GM12878 (cell line): Measurements from ENCODE around the gene SLC4A9. TPM values are rescaled to one million over a fixed set of nuclear protein-coding genes. Genes with fewer than 3 reads are reported as not detected.

ENCODE experiments used
- ATAC-seq: fragments of 200-7000 bp; cut with Tn5 transposase; 3 replicates; pipeline ENCODE4 v1.9.1; 2020; ENCODE audit warnings: mild to moderate bottlenecking, moderate library complexity
- BruUV-seq: library from RNA; stranded (reverse); fragments of 400-500 nt; replicated peaks from 2 replicates; lab custom pipeline; 2021; lab: Mats Ljungman, UMichigan
- CTCF ChIA-PET: fragments of 300-600 bp; sonication (Branson Sonifier 250); formaldehyde crosslinking; extraction: SDS; loops from one replicate; lab custom pipeline; 2021; ENCODE audit warnings: inconsistent platforms; lab: Yijun Ruan, JAX
- POLR2A ChIA-PET: fragments of 350-600 bp; formaldehyde crosslinking; extraction: SDS; loops from one replicate; lab custom pipeline; 2021; ENCODE audit warnings: inconsistent platforms; lab: Charles Lee
- RAD21 ChIA-PET: fragments of 300-600 bp; sonication (Branson Sonifier 250); formaldehyde crosslinking; loops from one replicate; lab custom pipeline; 2023; ENCODE audit warnings: antibody characterized with exemption; ENCODE audit not compliant: unreplicated experiment; lab: Charles Lee
- SMC1A ChIA-PET: fragments of 300-600 bp; sonication (Branson Sonifier 250); formaldehyde crosslinking; loops from one replicate; lab custom pipeline; 2023; ENCODE audit not compliant: unreplicated experiment, uncharacterized antibody; lab: Charles Lee
- DNase-seq: peaks from one replicate; pipeline ENCODE4 v3.0.0-alpha.2; 2011; ENCODE audit warnings: low read depth, low spot score
- FAIRE-seq: peaks from 3 replicates; lab custom pipeline; 2011; peaks lifted over from hg19 to GRCh38; lab: Jason Lieb, UNC
- H2AFZ ChIP-seq: 2 replicates; pipeline ENCODE4 v1.6.0; 2011; ENCODE audit warnings: low read depth, low read length, control low read depth; ENCODE audit not compliant: control insufficient read depth
- H3K27ac ChIP-seq: 2 replicates; pipeline ENCODE4 v1.5.1; 2011; ENCODE audit warnings: control low read depth; ENCODE audit not compliant: control insufficient read depth, insufficient read depth
- H3K27me3 ChIP-seq, 2 experiments: replicated peaks in 1 of 2; 2 replicates each; pipeline versions ENCODE4 v1.6.0 to v1.6.1; 2011; ENCODE audit warnings: low read length in 1 of 2; ENCODE audit not compliant: control insufficient read depth in 2 of 2, insufficient read depth in 2 of 2
- H3K36me3 ChIP-seq, 2 experiments: 2 replicates each; pipeline ENCODE4 v1.5.1; 2011; ENCODE audit warnings: low read length in 1 of 2; ENCODE audit not compliant: control insufficient read depth in 2 of 2, insufficient read depth in 2 of 2
- H3K4me1 ChIP-seq: 2 replicates; pipeline ENCODE4 v1.6.1; 2011; ENCODE audit warnings: mild to moderate bottlenecking, low read length, moderate library complexity, mixed read lengths; ENCODE audit not compliant: control insufficient read depth, insufficient read depth
- H3K4me2 ChIP-seq: 2 replicates; pipeline ENCODE4 v1.6.0; 2011; ENCODE audit warnings: control low read depth; ENCODE audit not compliant: control insufficient read depth, insufficient read depth
- H3K4me3 ChIP-seq: fragments of 200-600 bp; sonication (generic); 2 replicates; pipeline ENCODE4 v1.5.1; 2016
- H3K79me2 ChIP-seq: 2 replicates; pipeline ENCODE4 v1.6.0; 2011; ENCODE audit warnings: low read length; ENCODE audit not compliant: control insufficient read depth, insufficient read depth
- H3K9ac ChIP-seq: 2 replicates; pipeline ENCODE4 v1.8.0; 2011; ENCODE audit warnings: low read length, control low read depth, mixed read lengths; ENCODE audit not compliant: control insufficient read depth, insufficient read depth
- H3K9me3 ChIP-seq: replicated peaks from 3 replicates; pipeline ENCODE4 v1.5.1; 2011; ENCODE audit warnings: mild to moderate bottlenecking, low read length; ENCODE audit not compliant: control insufficient read depth, insufficient read depth
- H4K20me1 ChIP-seq: 2 replicates; pipeline ENCODE4 v1.6.0; 2011; ENCODE audit not compliant: control insufficient read depth, insufficient read depth
- ASH2L ChIP-seq: fragments of 300-600, 200-600 bp; sonication (generic); IDR thresholded peaks from 2 replicates; pipeline ENCODE4 v1.6.1; 2017; ENCODE audit warnings: low read depth, mild to moderate bottlenecking, borderline replicate concordance
- FOXK2 ChIP-seq: fragments of 450-650 bp; IDR thresholded peaks from 2 replicates; pipeline ENCODE4 v1.6.1; 2017; ENCODE audit warnings: mild to moderate bottlenecking, moderate library complexity
- GABPA ChIP-seq: IDR thresholded peaks from 2 replicates; pipeline ENCODE4 v1.6.1; 2014; ENCODE audit warnings: antibody characterized with exemption, low read depth, mild to moderate bottlenecking, inconsistent platforms
- POLR2AphosphoS5 ChIP-seq: IDR thresholded peaks from 2 replicates; pipeline ENCODE4 v1.6.1; 2011; ENCODE audit warnings: mild to moderate bottlenecking, low read length, inconsistent platforms
- SIN3A ChIP-seq: IDR thresholded peaks from 2 replicates; pipeline ENCODE4 v1.6.1; 2012; ENCODE audit warnings: low read depth, low read length, improper control_type of control experiment
- STAT3 ChIP-seq: IDR thresholded peaks from 2 replicates; pipeline ENCODE4 v1.6.1; 2011; ENCODE audit warnings: low read depth, low read length, improper control_type of control experiment
- USF2 ChIP-seq: IDR thresholded peaks from 2 replicates; pipeline ENCODE4 v1.6.1; 2011; ENCODE audit warnings: low read depth, low read length, improper control_type of control experiment, borderline replicate concordance
- ZNF217 ChIP-seq: fragments of 450-650 bp; IDR thresholded peaks from 2 replicates; pipeline ENCODE4 v1.6.1; 2017; ENCODE audit warnings: antibody characterized with exemption, mild to moderate bottlenecking
- WGBS: methylation state at CpG from one replicate; pipeline ENCODE4 v1.1.6; 2016; ENCODE audit warnings: low lambda C conversion rate; ENCODE audit not compliant: insufficient replicate concordance, insufficient coverage; ENCODE audit errors: missing lambda C conversion rate; 5-methylcytosine and 5-hydroxymethylcytosine counted together
- in situ Hi-C: fragments of 300-500 bp; cut with MboI; formaldehyde crosslinking; loops from 9 replicates; pipeline ENCODE4 v1.14.3; 2018; ENCODE audit warnings: mixed read lengths
- intact Hi-C: fragments of 100-400 bp; cut with micrococcal nuclease; formaldehyde crosslinking; loops from one replicate; pipeline ENCODE4 v1.14.2; 2022; ENCODE audit not compliant: unreplicated experiment
- polyA plus RNA-seq, 11 experiments: library from polyadenylated mRNA; depleted of rRNA in 4 of 11; unstranded in 6 of 11; stranded (reverse) in 5 of 11; fragments of >200 nt; fragmentation: Nextera tagmentation in 4 of 11; fragmentation: Illumina TruSeq in 1 of 11; extraction: Ambion mirVana in 4 of 11; extraction: Trizol in 1 of 11; gene quantifications; 1 replicate in 1 of 11; 2 replicates in 10 of 11; pipeline versions ENCODE4 v1.2.1 to v1.2.3, GENCODE V29; 2011 to 2016; ENCODE audit warnings: inconsistent platforms in 2 of 11, missing spikeins in 2 of 11, low read depth in 1 of 11
- total RNA-seq, 4 experiments: library from RNA; depleted of rRNA in 3 of 4; stranded (reverse); fragments of >200 nt in 3 of 4; fragmentation: Illumina TruSeq in 1 of 4; extraction: Trizol in 1 of 4; gene quantifications; 2 replicates each; pipeline versions ENCODE4 v1.2.1 to v1.2.3, GENCODE V29; 2013 to 2021

The SLC4A9 gene
- total and polyA plus RNA-seq, 10 of the 15 experiments (the other 5 are each of a cell fraction or from before 2014, with no cell fraction given), result 0.03 to 0.05 (median 0.05) TPM; not detected in 7

GRCh38 chr5:140327589-140327988 lies 32.4 kb upstream of the SLC4A9 start:
- Histone ChIP-seq H3K9ac (no peak overlapping the region), H3K4me1 (no peaks in the 10 kb centered on the region), H3K79me2 (no peaks in the 10 kb centered on the region), H4K20me1 (no peaks in the 10 kb centered on the region), H3K36me3 (no peaks in the 10 kb centered on the region), H2AFZ (no peak overlapping the region), H3K4me3 (no peak overlapping the region), H3K9me3 (no peaks in the 10 kb centered on the region), H3K27ac (no peak overlapping the region), H3K4me2 (no peak overlapping the region), H3K27me3 (no peaks in the 10 kb centered on the region)
- WGBS, result 47% methylated on average over 2 of the region's 2 CpGs
- ChIA-PET CTCF (interaction anchor here (0.6 to 2.3 kb wide), 11 partner anchors 10 to 255 kb away, joined by 3 to 11 read pairs (median 4); no protein-coding TSS in a partner anchor), SMC1A (interaction anchor here (0.7 to 4.1 kb wide), 9 partner anchors 10 to 83 kb away, joined by 4 to 22 read pairs (median 8); partner anchors contain the start of genes HBEGF and PFDN1), RAD21 (interaction anchor here (0.9 to 2.2 kb wide), 5 partner anchors 20 to 86 kb away, joined by 3 to 12 read pairs (median 3); partner anchors contain the start of gene PFDN1), POLR2A (interaction anchor here (0.6 to 1.4 kb wide), 3 partner anchors 17 to 46 kb away, joined by 3 to 5 read pairs (median 3); no protein-coding TSS in a partner anchor)
- BruUV-seq, result no TSS peak
- intact Hi-C loops, result no loop called here
- DNase-seq (no peak), ATAC-seq (no peak), FAIRE-seq (no peak)
- in situ Hi-C loops, result no loop called here
- no peak for TF ChIP-seq FOXK2
- TF ChIP-seq ZNF217, result no peak
- no peak for TF ChIP-seq ASH2L
- TF ChIP-seq STAT3, result no peak
- TF ChIP-seq USF2, result no peak
- TF ChIP-seq SIN3A, result no peak
- no peak for TF ChIP-seq GABPA
- no peak for TF ChIP-seq POLR2AphosphoS5
